GM12873 (cell line): ENCODE data around the gene TENT4B.

Experiments used
- TF ChIP-seq, protein P1 (sequence below): IDR thresholded peaks from 2 replicates; pipeline ENCODE4 v1.5.1; 2012; ENCODE audit warnings: low read depth, mild to moderate bottlenecking, moderate library complexity, low read length, control low read depth; ENCODE audit not compliant: insufficient read depth; ENCODE audit errors: missing control alignments

Gene TENT4B

DNA sequence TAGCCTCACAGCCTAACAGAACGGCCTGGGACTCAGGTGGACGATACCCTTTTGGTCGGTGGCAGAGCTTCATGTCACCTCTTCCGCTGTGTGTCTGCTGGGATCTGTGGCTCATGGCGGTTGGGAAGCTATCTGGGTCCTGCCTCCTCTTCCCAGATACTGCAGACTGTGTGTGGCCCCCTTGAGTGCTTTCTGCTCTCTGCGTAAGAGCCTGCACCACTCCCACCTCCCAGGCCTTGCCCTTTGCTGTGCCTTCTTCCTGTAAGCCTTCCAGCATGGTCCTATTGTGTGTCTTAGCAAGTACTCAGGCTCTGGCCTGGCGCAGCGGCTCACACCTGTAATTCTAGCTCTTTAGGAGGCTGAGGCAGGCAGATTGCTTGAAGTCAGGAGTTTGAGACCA is 95.7 kb downstream of the TENT4B start:
- TF ChIP-seq, protein P1, sequence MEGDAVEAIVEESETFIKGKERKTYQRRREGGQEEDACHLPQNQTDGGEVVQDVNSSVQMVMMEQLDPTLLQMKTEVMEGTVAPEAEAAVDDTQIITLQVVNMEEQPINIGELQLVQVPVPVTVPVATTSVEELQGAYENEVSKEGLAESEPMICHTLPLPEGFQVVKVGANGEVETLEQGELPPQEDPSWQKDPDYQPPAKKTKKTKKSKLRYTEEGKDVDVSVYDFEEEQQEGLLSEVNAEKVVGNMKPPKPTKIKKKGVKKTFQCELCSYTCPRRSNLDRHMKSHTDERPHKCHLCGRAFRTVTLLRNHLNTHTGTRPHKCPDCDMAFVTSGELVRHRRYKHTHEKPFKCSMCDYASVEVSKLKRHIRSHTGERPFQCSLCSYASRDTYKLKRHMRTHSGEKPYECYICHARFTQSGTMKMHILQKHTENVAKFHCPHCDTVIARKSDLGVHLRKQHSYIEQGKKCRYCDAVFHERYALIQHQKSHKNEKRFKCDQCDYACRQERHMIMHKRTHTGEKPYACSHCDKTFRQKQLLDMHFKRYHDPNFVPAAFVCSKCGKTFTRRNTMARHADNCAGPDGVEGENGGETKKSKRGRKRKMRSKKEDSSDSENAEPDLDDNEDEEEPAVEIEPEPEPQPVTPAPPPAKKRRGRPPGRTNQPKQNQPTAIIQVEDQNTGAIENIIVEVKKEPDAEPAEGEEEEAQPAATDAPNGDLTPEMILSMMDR = no peak

DNA sequence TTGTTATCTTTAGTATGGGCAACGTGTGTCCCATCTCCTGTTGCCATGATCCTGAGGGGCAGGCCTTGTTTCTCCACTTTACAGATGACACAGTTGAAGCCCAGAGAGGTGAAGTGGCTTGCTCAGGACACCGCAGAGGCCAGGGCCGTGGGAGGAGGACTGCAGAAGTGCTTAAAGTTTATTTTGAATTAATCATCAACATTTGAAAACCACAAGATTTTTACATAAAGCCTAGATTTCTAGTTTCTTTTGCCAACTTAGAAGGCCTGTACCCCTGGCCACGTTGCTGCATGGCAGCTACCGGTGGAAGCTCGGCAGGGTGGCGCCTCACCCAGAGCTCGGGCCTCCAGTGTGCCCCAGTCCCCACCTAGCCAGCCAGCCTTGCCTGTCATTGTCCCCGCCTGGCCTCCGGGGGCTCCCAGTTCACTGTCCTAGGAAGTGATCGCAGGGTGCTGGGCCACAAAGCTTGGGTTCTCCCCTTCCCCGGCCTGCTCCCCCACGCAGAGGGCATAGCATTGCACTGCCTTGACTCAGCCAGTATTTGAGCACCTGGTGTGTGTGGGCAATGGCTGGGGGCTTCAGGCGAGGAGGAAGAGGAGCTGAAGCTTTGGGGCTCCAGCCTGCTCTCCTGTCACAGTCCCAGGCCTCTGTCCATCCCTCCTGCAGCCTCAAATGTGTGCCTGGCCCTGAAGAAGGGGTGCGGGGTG is 98.4 kb downstream of the TENT4B start:
- TF ChIP-seq, protein P1 = no peak

DNA sequence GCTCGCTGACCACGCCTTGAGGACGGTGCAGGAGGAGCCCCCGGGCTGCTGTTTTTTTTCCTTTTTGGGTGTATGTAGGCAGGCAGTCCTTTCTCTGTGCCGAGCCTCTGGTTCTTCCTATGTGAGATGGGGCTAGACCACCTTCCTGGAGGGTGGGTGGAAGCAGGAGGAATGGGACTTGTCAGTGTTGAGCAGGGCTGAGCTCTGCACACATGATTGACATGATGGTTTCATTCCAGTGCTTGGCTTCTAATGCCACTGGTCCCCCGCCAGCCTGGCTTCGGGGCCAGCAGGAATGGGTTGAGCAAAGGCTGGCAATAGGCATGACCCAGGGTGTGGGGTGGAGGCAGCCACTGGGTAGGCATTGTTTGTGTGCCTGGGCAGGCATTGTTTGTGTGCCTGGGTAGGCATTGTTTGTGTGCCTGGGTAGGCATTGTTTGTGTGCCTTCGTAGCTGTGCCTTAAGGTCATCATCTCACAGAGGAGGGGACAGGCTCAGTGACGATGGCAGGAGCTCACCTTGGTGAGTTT is 99.0 kb downstream of the TENT4B start:
- TF ChIP-seq, protein P1 = no peak

DNA sequence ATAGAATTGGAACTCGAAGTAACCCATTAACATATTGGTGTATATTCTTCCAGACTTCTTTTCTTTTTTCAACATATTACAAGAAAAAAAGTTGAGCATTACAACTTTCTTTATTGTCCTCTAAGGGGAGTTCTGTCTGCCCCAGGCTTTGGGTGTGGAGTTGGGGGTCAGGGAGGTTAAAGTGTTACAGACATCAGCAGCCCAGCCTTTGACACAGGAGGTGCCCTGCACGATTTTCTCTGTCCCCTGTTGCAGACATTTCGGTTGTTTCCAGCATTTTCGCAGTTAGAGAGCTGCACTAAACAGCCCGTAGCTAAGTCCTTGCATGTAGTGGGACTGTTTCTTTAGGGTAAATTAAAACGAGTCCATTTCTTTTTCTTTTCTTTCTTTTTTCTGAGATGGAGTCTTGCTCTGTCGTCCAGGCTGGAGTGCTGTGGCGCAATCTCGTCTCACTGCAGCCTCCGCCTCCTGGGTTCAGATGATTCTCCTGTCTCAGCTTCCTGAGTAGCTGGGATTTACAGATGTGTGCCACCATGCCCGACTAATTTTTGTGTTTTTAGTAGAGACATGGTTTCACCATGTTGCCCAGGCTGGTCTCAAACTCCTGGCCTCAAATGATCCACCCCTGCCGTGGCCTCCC is 99.9 kb downstream of the TENT4B start:
- TF ChIP-seq, protein P1 = no peak

DNA sequence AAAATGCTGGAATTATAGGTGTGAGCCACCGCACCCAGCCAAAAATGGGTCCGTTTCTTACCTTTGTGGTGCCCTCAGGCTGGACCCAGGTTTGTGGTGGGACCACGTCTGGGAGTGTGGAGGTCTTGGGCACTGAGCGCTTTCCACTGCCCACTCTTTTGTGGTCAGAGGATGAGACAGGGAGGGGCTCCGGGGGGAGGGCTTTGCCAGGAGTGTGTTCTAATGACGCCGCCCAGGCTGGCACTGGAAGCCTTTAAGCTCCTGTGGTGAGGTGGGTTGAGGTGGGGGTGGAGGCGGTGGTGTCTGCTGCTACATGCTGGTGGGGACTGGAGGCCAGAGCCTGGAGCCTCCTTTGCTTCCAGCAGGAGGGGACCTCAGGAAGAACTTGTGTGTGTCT is 100.4 kb downstream of the TENT4B start:
- TF ChIP-seq, protein P1 = no peak

DNA sequence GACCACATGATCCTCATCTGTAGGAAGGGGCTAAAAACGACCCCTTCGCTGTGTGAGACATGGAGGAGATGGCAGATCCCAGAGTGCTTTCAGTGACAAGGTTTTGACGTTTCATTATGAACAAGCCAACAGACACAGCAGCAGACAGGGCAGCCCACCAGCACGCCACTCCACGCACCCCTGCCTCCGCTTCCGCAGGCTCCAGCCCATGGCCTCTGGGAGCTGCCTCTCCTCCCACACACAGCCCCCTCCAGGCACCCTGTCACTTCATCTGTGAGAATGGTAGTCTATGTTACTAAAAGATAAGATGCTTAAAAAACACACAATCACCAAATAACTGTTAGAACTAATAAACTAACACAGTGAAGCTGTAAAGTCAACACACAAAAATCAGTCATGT is 101.0 kb downstream of the TENT4B start:
- TF ChIP-seq, protein P1 = no peak

DNA sequence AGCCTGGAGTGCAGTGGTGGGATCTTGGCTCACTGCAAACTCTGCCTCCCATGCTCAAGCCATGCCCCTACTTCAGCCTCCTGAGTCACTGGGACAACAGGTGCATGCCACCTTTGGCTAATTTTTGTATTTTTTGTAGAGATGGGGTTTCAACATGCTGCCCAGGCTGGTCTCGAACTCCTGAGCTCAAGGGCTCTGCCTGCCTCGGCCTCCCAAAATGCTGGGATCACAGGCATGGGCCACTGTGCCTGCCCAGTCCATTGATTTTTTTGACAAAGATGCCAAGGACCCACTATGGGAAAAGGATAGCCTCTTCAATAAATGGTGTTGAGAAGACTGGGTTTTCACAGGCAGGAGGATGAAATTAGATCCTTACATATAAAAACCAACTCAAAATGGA is 102.4 kb downstream of the TENT4B start:
- TF ChIP-seq, protein P1 = no peak
